Eye (tissue), 1 donor: Measurements from ENCODE around the gene HEPACAM.
"Not testable (repeated sequence)": the region's sequence is repeated elsewhere in the genome, so short reads cannot be mapped to it uniquely, and the experiment has no call there.

Experiments used
- DNase-seq: peaks from one replicate; pipeline ENCODE4 v3.0.0-alpha.2; 2015

Gene HEPACAM, protein sequence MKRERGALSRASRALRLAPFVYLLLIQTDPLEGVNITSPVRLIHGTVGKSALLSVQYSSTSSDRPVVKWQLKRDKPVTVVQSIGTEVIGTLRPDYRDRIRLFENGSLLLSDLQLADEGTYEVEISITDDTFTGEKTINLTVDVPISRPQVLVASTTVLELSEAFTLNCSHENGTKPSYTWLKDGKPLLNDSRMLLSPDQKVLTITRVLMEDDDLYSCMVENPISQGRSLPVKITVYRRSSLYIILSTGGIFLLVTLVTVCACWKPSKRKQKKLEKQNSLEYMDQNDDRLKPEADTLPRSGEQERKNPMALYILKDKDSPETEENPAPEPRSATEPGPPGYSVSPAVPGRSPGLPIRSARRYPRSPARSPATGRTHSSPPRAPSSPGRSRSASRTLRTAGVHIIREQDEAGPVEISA

DNA sequence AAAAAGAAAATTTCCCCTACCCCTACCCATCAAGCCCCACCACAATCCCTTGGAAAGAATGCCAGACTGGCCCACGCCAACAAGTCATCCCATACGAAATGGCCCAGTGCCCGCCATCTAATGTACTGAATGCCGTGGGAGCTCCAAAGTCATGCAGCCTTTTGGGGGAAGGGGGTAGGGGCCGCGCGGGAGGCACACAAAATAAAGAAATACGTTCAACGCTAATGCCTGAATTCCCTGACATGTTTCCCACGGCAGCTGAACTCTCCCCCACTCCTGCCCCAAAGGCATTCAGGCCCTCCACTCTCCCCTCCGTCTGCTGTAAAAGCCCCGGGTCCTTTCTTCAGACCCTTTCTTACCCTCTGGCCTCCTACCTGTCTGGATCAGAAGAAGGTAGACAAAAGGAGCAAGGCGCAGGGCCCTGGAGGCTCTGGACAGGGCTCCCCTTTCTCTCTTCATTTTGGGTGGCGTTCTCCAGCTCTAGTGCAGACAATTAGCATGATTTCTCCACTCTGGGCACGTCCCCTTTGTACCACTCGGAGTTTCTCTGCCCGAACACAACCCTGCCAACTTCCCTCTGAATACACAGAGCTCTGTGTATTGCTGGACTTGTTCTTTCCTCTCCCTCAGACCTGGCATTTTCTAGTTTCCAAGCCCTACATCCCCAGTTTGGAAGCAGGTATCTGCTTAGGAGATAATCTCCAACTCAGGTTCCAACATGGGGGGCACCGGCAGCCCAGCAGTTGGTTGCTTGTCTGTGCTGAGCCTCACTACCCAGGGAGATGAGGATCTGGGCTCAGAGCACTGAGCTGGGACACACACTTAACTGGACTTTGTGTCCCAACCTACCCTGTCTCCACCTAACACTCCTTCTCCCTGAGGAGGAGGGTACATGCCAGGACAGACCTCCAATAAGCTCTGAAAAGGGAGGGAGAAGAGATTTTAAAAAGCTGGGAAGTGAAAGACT lies at the start of gene HEPACAM:
Gene HEPACAM, minus strand, starts transcription at position 500 of the 967 bp plus-strand sequence. Its CDS starts 41 bp downstream, at position 459.
- no peak for DNase-seq

DNA sequence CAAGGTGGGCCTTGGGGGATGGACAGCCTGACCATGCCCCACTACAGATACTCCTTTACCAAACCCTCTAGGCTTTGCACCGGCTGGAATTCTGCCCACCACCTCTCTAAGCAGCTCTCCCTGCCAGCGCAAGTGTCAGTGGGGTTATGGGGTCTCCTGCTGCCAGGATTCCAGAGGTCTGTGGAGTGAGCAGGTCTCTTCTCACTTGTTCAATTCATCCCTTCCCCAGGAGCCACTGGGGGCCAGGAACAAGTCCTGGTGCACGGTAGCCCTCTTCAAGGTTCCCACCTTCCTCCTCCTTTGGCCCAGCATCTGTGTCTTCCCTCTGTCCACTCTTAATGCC lies 48.6 kb upstream of the HEPACAM start:
- no peak for DNase-seq

- no peak for DNase-seq
Measured at GRCh38 chr11:124983674-124984511, 48.0 kb upstream of the HEPACAM start.

- DNase-seq, result no peak
Measured at GRCh38 chr11:124982043-124982442, 46.2 kb upstream of the HEPACAM start.

- DNase-seq, result no peak
Measured at GRCh38 chr11:124978316-124978715, 42.5 kb upstream of the HEPACAM start.

- DNase-seq, result peak; percentile 1
Measured at GRCh38 chr11:124977006-124977405, 41.2 kb upstream of the HEPACAM start.

DNA sequence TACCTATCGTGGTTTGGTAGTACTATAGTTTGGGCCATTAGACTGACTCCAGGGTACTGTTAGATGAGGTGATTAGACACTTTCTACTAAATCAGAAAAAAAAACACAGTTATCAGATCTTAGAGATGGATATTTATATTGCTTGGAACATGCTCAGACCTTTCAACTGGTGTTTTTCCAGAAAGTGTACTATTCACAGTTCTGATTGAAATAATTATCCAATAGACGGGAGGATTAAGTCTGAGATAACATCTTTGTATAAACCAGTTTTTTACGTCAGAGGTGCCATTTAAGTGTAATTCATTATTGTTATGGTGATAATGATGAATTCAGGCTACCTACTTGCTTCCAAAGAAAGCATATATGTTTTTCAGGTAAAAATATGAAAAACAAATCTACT lies 40.7 kb upstream of the HEPACAM start:
- no peak for DNase-seq

GRCh38 chr11:124971810-124972209 lies 36.0 kb upstream of the HEPACAM start:
- no peak for DNase-seq

DNA sequence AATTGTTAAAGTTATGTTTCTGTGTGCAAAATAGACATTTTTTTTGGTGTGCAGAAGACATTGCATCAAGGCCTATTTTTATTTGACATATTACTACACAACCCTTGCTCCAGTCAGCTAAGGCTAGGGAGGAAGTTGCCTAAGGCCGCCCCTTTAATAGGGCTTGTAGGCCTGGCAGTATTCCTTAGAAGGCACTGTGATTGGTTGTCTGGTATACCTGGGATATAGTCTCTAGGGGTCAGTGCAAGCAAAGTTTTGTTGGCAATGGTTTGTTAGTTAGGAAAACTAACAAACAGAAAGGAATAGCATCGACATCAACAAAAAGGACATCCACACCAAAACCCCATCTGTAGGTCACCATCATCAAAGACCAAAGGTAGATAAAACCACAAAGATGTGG lies 35.1 kb upstream of the HEPACAM start:
- DNase-seq, result no peak

GRCh38 chr11:124968197-124968596 lies 32.4 kb upstream of the HEPACAM start:
- not testable (repeated sequence) for DNase-seq

DNA sequence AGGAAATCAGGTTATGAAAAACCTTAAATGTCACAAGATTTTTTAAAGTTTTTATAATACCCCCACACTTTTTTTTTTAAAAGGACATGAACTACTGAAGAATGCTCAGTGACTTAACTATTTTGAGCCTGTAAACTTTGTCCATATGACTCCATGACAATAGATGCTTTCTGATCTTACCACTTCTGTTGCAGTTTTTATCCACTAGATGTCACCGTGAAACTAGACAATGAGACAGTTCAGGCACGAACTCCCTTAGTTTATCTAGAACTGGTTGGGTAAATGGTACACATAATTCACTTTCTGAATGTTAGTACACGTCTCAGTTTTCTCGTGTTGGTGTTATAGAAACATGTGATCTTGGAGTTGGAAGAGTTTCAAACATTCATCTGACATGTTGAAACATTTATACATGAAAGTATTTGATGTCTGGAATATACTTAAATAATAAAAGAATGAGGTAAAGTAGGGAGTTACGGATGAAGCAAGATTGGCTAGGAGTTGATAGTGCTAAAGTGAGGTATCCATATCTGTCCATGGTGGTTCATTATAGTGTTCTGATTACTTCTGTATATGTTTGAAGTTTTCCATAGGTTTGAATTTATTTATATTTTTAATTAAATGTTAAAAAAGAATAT lies 26.2 kb upstream of the HEPACAM start:
- peak; percentile 89 for DNase-seq

DNA sequence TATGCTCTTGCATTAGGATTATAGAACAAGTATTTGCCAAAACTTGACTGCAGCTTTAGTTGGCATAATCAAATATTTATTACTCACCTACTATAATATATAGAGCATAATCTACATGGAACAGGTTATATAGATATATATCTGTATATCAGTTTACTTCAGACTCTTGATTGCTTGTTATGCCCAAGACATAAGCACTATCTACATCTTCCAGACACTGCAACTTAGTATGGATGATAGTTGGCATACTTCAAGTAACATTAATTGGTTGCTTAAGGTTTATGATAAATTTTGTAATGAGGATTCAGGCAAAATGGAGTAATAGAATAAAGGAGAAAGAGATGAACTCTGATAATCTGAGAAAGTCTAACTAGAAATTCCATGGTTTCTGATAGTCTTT lies 19.2 kb upstream of the HEPACAM start:
- no peak for DNase-seq

DNA sequence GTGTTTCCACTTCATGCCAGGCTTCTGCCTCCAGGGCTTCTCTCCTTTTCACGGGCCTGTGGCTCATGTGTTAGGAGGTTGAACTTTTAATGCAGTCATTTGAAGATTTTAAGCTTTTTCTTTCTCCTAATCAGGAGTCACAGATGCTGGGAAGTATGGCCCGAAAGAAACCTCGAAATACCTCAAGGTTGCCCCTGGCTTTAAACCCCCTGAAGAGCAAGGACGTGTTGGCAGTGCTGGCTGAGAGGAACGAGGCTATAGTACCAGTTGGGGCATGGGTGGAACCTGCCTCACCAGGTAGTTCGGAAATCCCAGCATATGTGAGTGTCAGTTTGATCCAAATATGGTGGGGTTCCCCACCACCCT lies 18.7 kb upstream of the HEPACAM start:
- DNase-seq, result no peak

GRCh38 chr11:124953753-124954589 lies 18.1 kb upstream of the HEPACAM start, which contains the start of gene CCDC15:
Gene CCDC15 (plus strand): TSS chr11:124954202. CDS start chr11:124954733, 531 bp downstream.
- DNase-seq, result peak; percentile 99

DNA sequence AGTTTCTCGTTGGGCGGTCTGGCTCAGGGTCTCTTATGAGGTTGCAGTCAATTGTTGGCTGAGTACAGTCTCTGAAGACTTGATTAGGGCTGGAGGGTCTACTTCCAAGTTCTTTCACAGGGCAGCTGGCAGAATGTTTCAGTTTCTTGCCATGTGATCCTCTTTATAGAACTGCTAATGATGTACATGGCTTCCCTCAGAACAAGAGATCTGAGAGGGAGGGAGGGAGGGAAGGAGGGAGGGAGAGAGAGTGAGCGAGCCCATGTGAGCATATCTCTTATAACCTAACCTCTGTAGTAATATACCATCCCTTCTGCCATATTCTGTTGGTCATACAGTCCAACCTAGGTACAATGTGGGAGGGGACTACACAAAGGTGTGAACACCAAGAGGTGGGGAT lies 15.5 kb upstream of the HEPACAM start:
- DNase-seq, result no peak

DNA sequence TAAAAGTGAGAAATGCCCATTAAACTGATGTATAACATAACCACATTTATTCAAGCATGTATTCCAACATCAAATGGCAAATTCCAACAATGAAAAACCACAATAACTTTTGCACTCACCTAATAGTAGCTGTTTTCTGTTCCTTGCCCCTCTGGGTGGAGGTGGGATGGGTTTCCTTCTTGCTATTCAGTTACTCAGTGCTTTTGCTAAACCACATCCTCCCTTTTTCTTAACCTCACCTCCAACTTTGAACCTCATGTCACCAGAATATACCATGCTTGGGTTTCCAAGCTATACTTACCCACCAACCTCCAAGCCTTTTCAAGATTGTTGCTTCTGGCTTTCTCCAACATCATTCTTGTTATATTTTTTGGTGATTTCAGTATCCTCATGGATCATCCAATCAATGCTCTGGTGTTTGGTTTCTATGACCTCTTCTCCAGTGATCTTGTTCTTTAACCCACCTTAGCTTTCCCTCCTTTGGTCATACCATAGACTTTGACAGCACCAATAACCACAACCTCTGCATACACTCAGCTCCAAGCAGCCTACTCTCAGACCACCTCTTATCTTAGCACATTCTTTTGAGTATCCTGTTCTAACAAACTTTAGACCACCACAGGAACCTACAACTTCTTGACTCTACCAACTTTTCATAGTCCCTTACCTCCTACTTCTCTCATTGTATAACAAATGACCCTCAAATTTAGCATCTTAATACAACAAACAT lies 14.9 kb upstream of the HEPACAM start:
- DNase-seq, result no peak

DNA sequence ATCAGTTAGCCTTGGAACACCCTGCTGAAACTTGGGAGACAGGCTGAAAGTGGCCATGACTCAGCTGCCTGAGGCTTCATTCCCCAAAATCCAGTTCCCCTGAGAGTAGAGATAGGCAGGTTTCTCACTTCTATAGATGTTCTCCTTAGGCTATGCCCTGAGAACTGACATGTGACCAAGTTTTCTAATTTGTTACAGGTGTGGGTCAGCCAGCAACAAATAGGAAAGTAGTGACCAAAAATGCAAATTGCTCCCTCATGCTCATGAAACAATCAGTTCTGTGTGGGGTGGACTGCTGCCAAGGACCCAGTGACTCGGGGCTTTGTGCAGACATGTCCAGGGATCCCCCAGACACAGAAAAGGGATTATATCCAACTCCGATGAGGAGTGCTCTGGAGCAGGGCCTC lies 10.9 kb upstream of the HEPACAM start:
- DNase-seq, result no peak

DNA sequence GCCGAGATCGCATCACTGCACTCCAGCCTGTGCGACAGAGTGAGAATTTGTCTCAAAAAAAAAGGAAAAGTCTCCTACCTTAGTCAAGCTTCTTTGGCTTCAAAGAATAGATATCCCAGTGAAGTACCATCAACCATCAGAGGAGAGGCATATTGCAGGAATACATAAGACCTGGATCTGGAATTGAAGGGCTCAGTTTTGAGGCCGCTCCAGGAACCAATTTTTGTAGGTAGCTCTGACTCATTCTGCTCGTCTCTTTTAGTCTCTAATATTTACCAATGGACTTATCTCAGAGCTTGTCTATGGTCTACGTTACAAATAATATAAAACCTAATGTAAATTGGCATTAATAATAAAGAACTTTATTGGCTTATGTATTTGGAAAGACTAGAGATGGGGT lies 10.0 kb upstream of the HEPACAM start:
- DNase-seq, result no peak

DNA sequence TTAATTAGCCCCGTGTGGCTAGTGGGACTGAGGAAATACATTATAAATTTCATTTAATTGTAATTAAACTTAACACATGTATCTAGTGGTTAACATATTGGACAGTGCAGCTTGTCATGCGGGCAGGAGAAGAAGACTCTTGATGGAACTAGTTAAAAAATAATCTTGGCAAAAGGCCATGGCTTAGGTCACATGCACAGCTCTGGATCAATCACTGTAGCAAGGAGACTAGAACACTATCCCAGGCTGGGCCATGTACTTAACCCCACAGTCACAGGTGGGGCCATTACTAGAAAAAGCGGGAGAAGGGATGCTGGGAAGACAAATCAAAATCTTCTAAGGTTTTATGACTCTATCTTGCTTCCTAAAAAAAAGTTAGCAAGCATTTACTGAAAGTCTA lies 8.7 kb upstream of the HEPACAM start:
- no peak for DNase-seq

- DNase-seq, result no peak
Measured at GRCh38 chr11:124943741-124944140, 7.9 kb upstream of the HEPACAM start.

GRCh38 chr11:124943254-124943616 lies 7.4 kb upstream of the HEPACAM start:
- DNase-seq, result no peak
